ENCODE results near the gene SLC6A4.
"Not testable (repeated sequence)": the region's sequence is repeated elsewhere in the genome, so short reads cannot be mapped to it uniquely, and the experiment has no call there.

Gene SLC6A4

DNA sequence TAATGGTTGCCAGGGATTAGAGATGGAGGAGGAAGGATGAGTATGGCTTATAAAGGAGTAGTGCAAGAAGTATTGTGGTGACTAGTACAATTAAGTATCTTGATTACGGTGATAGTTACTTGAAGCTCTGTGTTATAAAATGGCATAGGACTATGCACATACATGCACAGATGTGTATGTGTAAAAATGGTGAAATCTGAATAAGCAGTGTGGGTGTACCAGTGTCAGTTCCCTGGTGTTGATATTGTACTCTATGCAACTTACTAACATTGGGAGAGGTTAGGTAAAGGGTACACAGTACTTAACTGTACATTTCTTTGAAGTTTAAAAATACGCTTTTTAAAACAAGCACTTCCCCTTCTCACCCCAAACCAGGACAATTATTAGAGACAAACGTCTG, 70.3 kb downstream of the SLC6A4 start:
- no peak for DNase-seq

DNA sequence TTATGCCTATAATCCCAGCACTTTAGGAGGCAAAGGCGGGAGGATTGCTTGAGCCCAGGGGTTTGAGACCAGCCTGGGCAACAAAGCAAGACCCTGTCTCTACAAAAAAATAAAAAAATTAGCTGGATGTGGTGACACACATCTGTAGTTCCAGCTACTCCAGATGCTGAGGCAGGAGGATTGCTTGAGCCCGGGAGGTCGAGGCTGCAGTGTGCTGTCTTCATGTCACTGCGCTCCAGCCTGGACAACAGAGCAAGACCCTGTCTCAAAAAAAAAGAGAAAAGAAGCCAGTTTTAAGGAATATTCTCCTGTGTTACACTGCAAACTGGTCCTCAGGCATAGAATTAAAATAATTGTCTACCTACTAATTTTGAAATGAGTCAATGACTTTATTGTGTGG, 71.0 kb downstream of the SLC6A4 start:
- no peak for DNase-seq

DNA sequence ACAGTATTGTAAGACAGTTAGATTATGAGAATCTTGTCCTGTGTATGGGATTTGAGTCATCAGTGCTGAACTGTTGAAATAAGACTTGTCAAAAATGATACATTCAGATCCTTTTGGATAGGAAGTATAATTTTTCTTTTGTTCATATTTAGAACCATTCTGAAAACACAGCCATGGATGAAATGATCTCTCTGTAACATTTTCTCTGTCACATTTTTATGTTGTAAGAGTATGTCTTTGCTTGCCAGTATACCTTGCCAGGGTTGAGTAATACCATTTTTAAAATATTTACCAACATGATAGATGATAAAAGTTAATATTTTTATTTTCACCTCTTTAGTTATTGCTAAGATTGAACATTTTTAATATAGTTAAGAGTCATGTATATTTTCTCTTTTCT, 73.9 kb downstream of the SLC6A4 start:
- DNase-seq = no peak

DNA sequence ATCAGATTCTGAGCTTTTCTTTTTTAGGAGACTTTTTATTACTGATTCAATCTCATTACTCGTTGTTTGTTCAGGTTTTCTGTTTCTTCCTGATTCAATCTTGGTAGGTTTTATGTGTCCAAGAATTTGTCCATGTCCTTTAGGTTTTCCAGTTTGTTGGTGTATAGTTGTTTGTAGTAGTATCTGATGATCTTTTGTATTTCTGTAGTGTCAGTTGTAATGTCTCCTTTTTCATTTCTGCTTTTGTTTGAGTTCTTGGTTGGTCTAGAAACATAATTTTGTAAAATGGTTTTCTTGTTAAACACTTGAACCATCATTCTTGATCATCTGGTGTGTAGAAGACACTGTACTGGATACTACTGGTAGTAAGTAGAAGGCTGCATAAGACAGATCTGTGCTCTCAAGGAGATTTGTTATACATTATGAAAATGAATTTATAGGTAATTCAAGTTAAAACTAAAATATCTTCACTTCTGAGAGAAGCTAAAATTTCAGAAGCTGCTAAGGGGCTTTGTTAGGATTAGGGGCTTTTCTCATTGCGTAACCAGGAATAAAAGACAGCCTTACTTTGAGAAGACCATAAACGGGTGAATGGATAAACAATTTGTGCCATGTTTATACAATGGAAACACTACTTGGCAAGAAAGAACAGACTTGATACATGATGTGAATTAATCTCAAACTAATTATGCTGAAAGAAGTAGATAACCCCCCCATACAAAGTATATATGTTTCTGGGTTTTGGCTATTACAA, 74.9 kb downstream of the SLC6A4 start:
- no peak for DNase-seq

DNA sequence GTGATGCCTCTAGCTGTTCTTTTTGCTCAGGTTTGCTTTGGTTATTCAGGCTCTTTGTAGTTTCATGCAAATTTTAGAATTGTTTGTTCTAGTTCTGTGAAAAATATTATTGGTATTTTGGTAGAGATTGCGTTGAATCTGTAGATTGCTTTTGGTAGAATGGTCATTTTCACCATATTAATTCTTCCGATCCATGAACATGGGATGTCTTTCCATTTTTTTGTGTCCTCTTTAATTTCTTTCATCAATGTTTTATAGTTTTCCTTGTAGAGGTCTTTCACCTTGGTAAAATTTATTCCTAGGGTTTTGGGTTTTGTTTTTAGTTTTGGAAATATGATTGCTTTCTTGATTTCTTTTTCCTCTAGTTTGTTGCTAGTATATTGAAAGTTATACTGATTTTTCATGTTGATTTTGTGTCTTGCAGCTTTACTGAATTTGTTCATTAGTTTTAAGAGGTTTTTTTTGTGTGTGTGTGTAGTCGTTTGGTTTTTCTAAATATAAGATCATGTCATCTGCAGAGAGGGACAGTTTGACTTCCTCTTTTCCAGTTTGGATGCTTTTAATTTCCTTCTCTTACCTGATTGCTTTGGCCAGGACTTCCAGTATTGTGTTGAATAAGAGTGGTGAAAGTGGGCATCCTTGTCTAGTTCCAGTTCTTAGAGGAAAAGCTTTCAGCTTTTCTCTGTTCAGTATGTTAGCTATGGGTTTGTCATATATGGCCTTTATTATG, 76.4 kb downstream of the SLC6A4 start:
- DNase-seq = no peak

DNA sequence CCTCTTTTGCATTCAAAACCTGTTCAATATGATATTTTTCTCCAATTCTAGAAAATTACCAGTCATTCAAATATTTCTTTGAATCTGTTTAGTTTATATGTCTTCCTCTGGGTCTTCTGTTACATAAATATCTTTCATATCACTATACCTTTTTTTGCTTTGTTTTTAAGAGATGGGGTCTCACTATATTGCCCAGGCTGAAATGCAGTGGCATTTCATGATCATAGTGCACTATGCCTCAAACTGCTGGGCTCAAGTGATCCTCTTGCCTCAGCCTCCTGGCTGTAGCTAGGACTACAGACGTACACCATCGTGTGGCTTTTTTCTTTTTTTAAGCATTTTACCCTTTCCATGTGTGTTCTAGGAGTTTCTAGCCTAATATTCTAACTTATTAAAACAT, 80.1 kb downstream of the SLC6A4 start:
- no peak for DNase-seq

DNA sequence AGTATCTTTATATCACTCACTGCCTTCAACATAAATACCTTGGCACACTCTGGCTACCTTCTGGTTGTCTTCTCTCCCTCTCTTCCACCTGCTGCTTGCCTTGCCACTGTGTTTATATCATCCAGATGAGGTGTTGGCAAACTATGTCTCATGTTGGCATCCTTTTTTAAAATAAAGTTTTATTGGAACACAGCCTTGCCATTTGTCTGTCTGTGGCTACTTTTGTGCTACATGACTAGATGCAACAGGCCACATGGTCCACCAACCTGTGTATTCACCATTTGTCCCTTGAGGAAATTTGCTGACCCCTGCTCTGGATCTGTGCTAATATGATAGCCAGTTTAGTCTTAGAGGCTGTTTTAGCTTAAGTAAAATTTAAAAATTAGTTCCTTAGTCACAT, 82.0 kb downstream of the SLC6A4 start:
- DNase-seq = no peak

DNA sequence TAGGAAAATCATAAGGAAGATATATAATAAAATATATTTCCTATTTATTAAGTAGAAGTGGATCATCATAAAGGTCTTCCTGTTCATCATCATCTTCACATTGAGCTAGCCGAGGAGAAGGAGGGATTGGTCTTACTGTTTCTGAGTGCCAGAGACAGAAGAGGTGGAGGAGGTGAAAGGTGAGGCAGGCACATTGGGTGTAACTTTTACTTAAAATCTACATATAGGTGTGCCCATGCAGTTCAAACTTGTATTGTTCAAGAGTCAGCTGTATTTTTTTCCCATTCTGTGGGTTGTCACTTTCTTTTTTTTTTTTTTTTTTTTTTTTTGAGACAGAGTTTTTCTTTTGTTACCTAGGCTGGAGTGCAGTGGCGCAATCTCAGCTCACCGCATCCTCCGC, 84.0 kb downstream of the SLC6A4 start:
- DNase-seq = no peak

DNA sequence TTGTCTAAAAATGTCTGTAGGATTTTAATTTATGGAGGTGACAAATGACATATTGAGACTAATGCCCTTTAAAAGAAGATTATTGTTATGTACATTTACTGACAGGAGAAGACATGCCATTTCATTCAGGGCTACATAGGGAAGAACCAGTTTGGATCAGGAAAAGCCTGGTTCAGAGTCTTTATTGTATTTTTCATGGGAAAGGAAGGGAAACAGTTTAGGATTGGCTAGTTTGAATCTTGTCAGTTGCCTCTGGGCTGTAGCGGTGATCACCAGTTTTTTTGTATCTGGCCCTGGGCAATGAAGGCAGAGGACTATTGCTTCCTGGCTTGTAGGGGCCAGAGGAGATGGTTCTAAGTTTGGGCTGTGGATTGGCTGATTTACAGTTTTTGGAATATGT, 87.1 kb downstream of the SLC6A4 start:
- DNase-seq = no peak

DNA sequence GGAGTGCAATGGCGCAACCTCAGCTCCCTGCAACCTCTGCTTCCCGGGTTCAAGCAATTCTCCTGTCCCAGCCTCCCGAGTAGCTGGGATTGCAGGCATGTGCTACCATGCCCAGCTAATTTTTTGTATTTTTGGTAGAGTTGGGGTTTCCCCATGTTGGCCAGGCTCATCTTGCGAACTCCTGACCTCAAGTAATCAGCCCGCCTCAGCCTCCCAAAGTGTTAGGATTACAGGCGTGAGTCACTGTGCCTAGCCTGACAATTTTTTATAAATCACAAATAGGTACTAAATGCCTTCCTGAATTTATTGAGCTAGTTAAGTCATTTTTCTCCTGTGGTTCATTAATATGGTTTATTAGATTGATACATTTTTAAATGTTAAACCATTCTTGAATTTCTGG, 87.6 kb downstream of the SLC6A4 start:
- DNase-seq = not testable (repeated sequence)

Measured in activated CD8-positive, alpha-beta memory T cell treated with anti-CD3 and anti-CD28 coated beads for 24 hours (primary cell).